ENCODE results near the gene ACACB.

The ACACB gene

GRCh38 chr12:109264095-109264942, 147.9 kb downstream of the ACACB start:
- in situ Hi-C loops (cut with MboI; ENCODE audit: low pct_unique_long_range_greater_than_20kb, low sequenced_read_pairs): no loop called here

GRCh38 chr12:109264943-109265650, 148.7 kb downstream of the ACACB start:
- in situ Hi-C loops (cut with MboI; ENCODE audit: low pct_unique_long_range_greater_than_20kb, low sequenced_read_pairs): no loop called here
- no peak for DNase-seq

More at GRCh38 chr12:109264095-109264942, 147.9 kb downstream of the ACACB start:
- peak; percentile 71 for DNase-seq

GRCh38 chr12:109266106-109266879, 149.9 kb downstream of the ACACB start:
- DNase-seq: no peak
- in situ Hi-C loops (cut with MboI; ENCODE audit: low pct_unique_long_range_greater_than_20kb, low sequenced_read_pairs): no loop called here

- in situ Hi-C loops (cut with MboI; ENCODE audit: low pct_unique_long_range_greater_than_20kb, low sequenced_read_pairs): no loop called here
- DNase-seq: no peak
Observed at GRCh38 chr12:109267361-109267760, 151.0 kb downstream of the ACACB start.

- no peak for DNase-seq
- in situ Hi-C loops (cut with MboI; ENCODE audit: low pct_unique_long_range_greater_than_20kb, low sequenced_read_pairs): no loop called here
Observed at GRCh38 chr12:109268896-109269295, 152.5 kb downstream of the ACACB start.

- in situ Hi-C loops (cut with MboI; ENCODE audit: low pct_unique_long_range_greater_than_20kb, low sequenced_read_pairs): no loop called here
- no peak for DNase-seq
Observed at GRCh38 chr12:109269428-109269827, 153.0 kb downstream of the ACACB start.

GRCh38 chr12:109270494-109270893, 154.1 kb downstream of the ACACB start:
- DNase-seq: no peak
- in situ Hi-C loops (cut with MboI; ENCODE audit: low pct_unique_long_range_greater_than_20kb, low sequenced_read_pairs): no loop called here

GRCh38 chr12:109271418-109271817, 155.0 kb downstream of the ACACB start:
- DNase-seq: no peak
- in situ Hi-C loops (cut with MboI; ENCODE audit: low pct_unique_long_range_greater_than_20kb, low sequenced_read_pairs): no loop called here

- in situ Hi-C loops (cut with MboI; ENCODE audit: low pct_unique_long_range_greater_than_20kb, low sequenced_read_pairs): no loop called here
- DNase-seq: no peak
Observed at GRCh38 chr12:109273354-109273753, 157.0 kb downstream of the ACACB start.

- DNase-seq: no peak
- in situ Hi-C loops (cut with MboI; ENCODE audit: low pct_unique_long_range_greater_than_20kb, low sequenced_read_pairs): no loop called here
Observed at GRCh38 chr12:109274381-109274780, 158.0 kb downstream of the ACACB start.

GRCh38 chr12:109275173-109275572, 158.8 kb downstream of the ACACB start:
- in situ Hi-C loops (cut with MboI; ENCODE audit: low pct_unique_long_range_greater_than_20kb, low sequenced_read_pairs): no loop called here
- DNase-seq: no peak

- in situ Hi-C loops (cut with MboI; ENCODE audit: low pct_unique_long_range_greater_than_20kb, low sequenced_read_pairs): no loop called here
- DNase-seq: no peak
Observed at GRCh38 chr12:109276160-109276559, 159.8 kb downstream of the ACACB start.

- no peak for DNase-seq
- in situ Hi-C loops (cut with MboI; ENCODE audit: low pct_unique_long_range_greater_than_20kb, low sequenced_read_pairs): no loop called here
Observed at GRCh38 chr12:109277255-109277898, 161.0 kb downstream of the ACACB start.

- in situ Hi-C loops (cut with MboI; ENCODE audit: low pct_unique_long_range_greater_than_20kb, low sequenced_read_pairs): no loop called here
- DNase-seq: no peak
Observed at GRCh38 chr12:109277899-109278762, 161.7 kb downstream of the ACACB start.

- DNase-seq: no peak
- in situ Hi-C loops (cut with MboI; ENCODE audit: low pct_unique_long_range_greater_than_20kb, low sequenced_read_pairs): no loop called here
Observed at GRCh38 chr12:109278912-109279311, 162.5 kb downstream of the ACACB start.

GRCh38 chr12:109279525-109279924, 163.1 kb downstream of the ACACB start:
- in situ Hi-C loops (cut with MboI; ENCODE audit: low pct_unique_long_range_greater_than_20kb, low sequenced_read_pairs): no loop called here

GRCh38 chr12:109281452-109281851, 165.1 kb downstream of the ACACB start:
- in situ Hi-C loops (cut with MboI; ENCODE audit: low pct_unique_long_range_greater_than_20kb, low sequenced_read_pairs): no loop called here

More at GRCh38 chr12:109279525-109279924, 163.1 kb downstream of the ACACB start:
- DNase-seq: no peak

GRCh38 chr12:109284392-109284791, 168.0 kb downstream of the ACACB start:
- in situ Hi-C loops (cut with MboI; ENCODE audit: low pct_unique_long_range_greater_than_20kb, low sequenced_read_pairs): no loop called here
- DNase-seq: no peak

More at GRCh38 chr12:109281452-109281851, 165.1 kb downstream of the ACACB start:
- no peak for DNase-seq

Measured in KBM-7 (cell line).